Measurements from ENCODE around the gene MCTP2. TPM values are rescaled to one million over a fixed set of nuclear protein-coding genes. Genes with fewer than 3 reads are reported as not detected.

Gene MCTP2
- total and polyA plus RNA-seq, 3 donors from 2014 or later: 6.7 to 13.8 (median 7.6) TPM

- Histone ChIP-seq H3K27ac (no peak overlapping the region), H3K4me3 (no peak overlapping the region), H3K27me3 (no peaks in the 10 kb centered on the region), H3K36me3 (ENCODE audit: low read depth, missing control alignments) (no peaks in the 10 kb centered on the region), H3K4me1 (no peaks in the 10 kb centered on the region), H3K9me3 (no peaks in the 10 kb centered on the region)
- TF ChIP-seq POLR2A (IDR thresholded peaks at IDR 0.05) (no peak), CTCF (IDR thresholded peaks at IDR 0.05) (no peak)
- DNase-seq: no peak
- intact Hi-C loops (cut with DNase I; ENCODE audit: low total_unique reads): no loop called here
- 54 to 56% methylated on average over 7 of the region's 7 CpGs for WGBS, 2 donors
These were observed 26.0 kb upstream of the MCTP2 start for GRCh38 chr15:94205366-94205765.

- Histone ChIP-seq H3K9me3 (no peaks in the 10 kb centered on the region), H3K27me3 (no peaks in the 10 kb centered on the region), H3K4me1 (no peaks in the 10 kb centered on the region), H3K4me3 (no peak overlapping the region), H3K36me3 (ENCODE audit: low read depth, missing control alignments) (no peaks in the 10 kb centered on the region), H3K27ac (no peak overlapping the region)
- intact Hi-C loops (cut with DNase I; ENCODE audit: low total_unique reads): no loop called here
- DNase-seq: no peak
- no peak for TF ChIP-seq POLR2A (IDR thresholded peaks at IDR 0.05)
- TF ChIP-seq CTCF (IDR thresholded peaks at IDR 0.05): no peak
- 54 to 61% methylated on average over 11 of the region's 11 CpGs for WGBS, 2 donors
These were observed 24.7 kb upstream of the MCTP2 start for GRCh38 chr15:94206463-94207167.

- Histone ChIP-seq H3K36me3 (ENCODE audit: low read depth, missing control alignments) (no peaks in the 10 kb centered on the region), H3K4me1 (no peaks in the 10 kb centered on the region), H3K9me3 (no peaks in the 10 kb centered on the region), H3K4me3 (no peak overlapping the region), H3K27me3 (no peaks in the 10 kb centered on the region), H3K27ac (no peak overlapping the region)
- TF ChIP-seq POLR2A (IDR thresholded peaks at IDR 0.05) (no peak), CTCF (IDR thresholded peaks at IDR 0.05) (no peak)
- no peak for DNase-seq
- WGBS, 2 donors: 78 to 82% methylated on average over 5 of the region's 5 CpGs
- intact Hi-C loops (cut with DNase I; ENCODE audit: low total_unique reads): no loop called here
These were observed 19.1 kb upstream of the MCTP2 start for GRCh38 chr15:94212291-94212690.

- intact Hi-C loops (cut with DNase I; ENCODE audit: low total_unique reads): no loop called here
- no peak overlapping the region for H3K4me3 ChIP-seq
- no peaks in the 10 kb centered on the region for H3K4me1 ChIP-seq
- no peak for TF ChIP-seq POLR2A (IDR thresholded peaks at IDR 0.05)
- no peak for TF ChIP-seq CTCF (IDR thresholded peaks at IDR 0.05)
- WGBS, 2 donors: 63 to 69% methylated on average over 2 of the region's 2 CpGs
- no peak for DNase-seq
- H3K36me3 ChIP-seq (ENCODE audit: low read depth, missing control alignments): no peaks in the 10 kb centered on the region
- H3K9me3 ChIP-seq: no peaks in the 10 kb centered on the region
- no peaks in the 10 kb centered on the region for H3K27me3 ChIP-seq
- H3K27ac ChIP-seq: no peak overlapping the region
These were observed 5.7 kb upstream of the MCTP2 start for GRCh38 chr15:94225616-94226015.

GRCh38 chr15:94228611-94229010 is 2.8 kb upstream of the MCTP2 start:
- intact Hi-C loops (cut with DNase I; ENCODE audit: low total_unique reads): no loop called here
- WGBS, 2 donors: 86 to 95% methylated on average over 2 of the region's 2 CpGs
- H3K27me3 ChIP-seq: no peaks in the 10 kb centered on the region

More at GRCh38 chr15:94228611-94229010, 2.8 kb upstream of the MCTP2 start:
- no peak for TF ChIP-seq CTCF (IDR thresholded peaks at IDR 0.05)
- no peak for TF ChIP-seq POLR2A (IDR thresholded peaks at IDR 0.05)
- Histone ChIP-seq H3K4me3 (no peak overlapping the region), H3K4me1 (no peaks in the 10 kb centered on the region), H3K27ac (no peak overlapping the region), H3K9me3 (no peaks in the 10 kb centered on the region), H3K36me3 (ENCODE audit: low read depth, missing control alignments) (no peaks in the 10 kb centered on the region)
- DNase-seq: no peak
